Chondrocyte (in vitro differentiated cells): ENCODE measurements around the gene SPSB4. TPM values are rescaled to one million over a fixed set of nuclear protein-coding genes. Genes with fewer than 3 reads are reported as not detected.

Experiments used
- DNase-seq: peaks from one replicate; pipeline ENCODE4 v3.0.0; 2021; ENCODE audit warnings: mixed read lengths, low spot score
- H3K27ac Mint-ChIP-seq: one replicate; pipeline ENCODE4 v1.8.0; 2021; ENCODE audit warnings: mild to moderate bottlenecking, moderate library complexity, mixed read lengths; ENCODE audit not compliant: unreplicated experiment
- H3K27me3 Mint-ChIP-seq: 2 replicates; pipeline ENCODE4 v1.8.0; 2021; ENCODE audit warnings: low read depth, mixed read lengths
- H3K36me3 Mint-ChIP-seq: 2 replicates; pipeline ENCODE4 v1.8.0; 2021; ENCODE audit warnings: low read depth, mixed read lengths
- H3K4me1 Mint-ChIP-seq: 2 replicates; pipeline ENCODE4 v1.8.0; 2021; ENCODE audit warnings: low read depth, mild to moderate bottlenecking, mixed read lengths
- H3K4me3 Mint-ChIP-seq: one replicate; pipeline ENCODE4 v1.8.0; 2021; ENCODE audit warnings: mild to moderate bottlenecking, moderate library complexity, mixed read lengths; ENCODE audit not compliant: unreplicated experiment
- H3K9me3 Mint-ChIP-seq: 2 replicates; pipeline ENCODE4 v1.8.0; 2021; ENCODE audit warnings: low read depth, mixed read lengths
- total RNA-seq: library from RNA; stranded (reverse); gene quantifications from 3 replicates; pipeline ENCODE4 v1.2.1, GENCODE V29; 2021
- TF ChIP-seq, protein P1 (sequence below): fragments of 200-600 bp; sonication (generic); IDR thresholded peaks from 2 replicates; pipeline ENCODE4 v1.5.0; 2021; ENCODE audit warnings: antibody characterized with exemption, mild to moderate bottlenecking, moderate library complexity

Gene SPSB4
- total RNA-seq, 1 donor from 2014 or later: 1.9 TPM

GRCh38 chr3:141150931-141151330 lies 99.8 kb downstream of the SPSB4 start:
- Mint-ChIP-seq H3K9me3 (no peaks in the 10 kb centered on the region), H3K36me3 (no peaks in the 10 kb centered on the region), H3K27ac (no peak overlapping the region), H3K27me3 (no peaks in the 10 kb centered on the region), H3K4me1 (no peaks in the 10 kb centered on the region), H3K4me3 (no peak overlapping the region)
- TF ChIP-seq, protein P1, sequence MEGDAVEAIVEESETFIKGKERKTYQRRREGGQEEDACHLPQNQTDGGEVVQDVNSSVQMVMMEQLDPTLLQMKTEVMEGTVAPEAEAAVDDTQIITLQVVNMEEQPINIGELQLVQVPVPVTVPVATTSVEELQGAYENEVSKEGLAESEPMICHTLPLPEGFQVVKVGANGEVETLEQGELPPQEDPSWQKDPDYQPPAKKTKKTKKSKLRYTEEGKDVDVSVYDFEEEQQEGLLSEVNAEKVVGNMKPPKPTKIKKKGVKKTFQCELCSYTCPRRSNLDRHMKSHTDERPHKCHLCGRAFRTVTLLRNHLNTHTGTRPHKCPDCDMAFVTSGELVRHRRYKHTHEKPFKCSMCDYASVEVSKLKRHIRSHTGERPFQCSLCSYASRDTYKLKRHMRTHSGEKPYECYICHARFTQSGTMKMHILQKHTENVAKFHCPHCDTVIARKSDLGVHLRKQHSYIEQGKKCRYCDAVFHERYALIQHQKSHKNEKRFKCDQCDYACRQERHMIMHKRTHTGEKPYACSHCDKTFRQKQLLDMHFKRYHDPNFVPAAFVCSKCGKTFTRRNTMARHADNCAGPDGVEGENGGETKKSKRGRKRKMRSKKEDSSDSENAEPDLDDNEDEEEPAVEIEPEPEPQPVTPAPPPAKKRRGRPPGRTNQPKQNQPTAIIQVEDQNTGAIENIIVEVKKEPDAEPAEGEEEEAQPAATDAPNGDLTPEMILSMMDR: no peak
- no peak for DNase-seq

DNA sequence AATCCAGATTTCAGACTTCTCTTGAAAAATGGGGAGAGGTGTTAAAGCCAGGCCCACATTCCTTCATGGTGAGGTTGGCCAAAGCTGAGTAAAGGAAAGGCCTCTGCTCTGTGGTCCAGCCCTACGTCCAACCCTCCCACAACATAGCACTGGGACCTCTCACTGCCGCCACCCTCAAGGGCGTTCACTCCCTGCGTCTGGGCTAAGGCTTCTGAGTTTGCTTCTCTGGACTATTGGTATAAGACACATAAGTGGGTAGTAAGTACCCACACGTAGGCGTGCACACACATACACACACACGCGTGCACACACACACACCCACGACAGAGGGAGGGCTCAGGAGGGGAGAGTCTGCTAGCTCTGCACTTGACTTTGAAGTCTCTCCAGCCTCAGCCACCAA lies 100.3 kb downstream of the SPSB4 start:
- TF ChIP-seq, protein P1: no peak
- Mint-ChIP-seq H3K36me3 (no peaks in the 10 kb centered on the region), H3K9me3 (no peaks in the 10 kb centered on the region), H3K4me3 (no peak overlapping the region), H3K27ac (no peak overlapping the region), H3K4me1 (no peaks in the 10 kb centered on the region), H3K27me3 (no peaks in the 10 kb centered on the region)
- DNase-seq: no peak

DNA sequence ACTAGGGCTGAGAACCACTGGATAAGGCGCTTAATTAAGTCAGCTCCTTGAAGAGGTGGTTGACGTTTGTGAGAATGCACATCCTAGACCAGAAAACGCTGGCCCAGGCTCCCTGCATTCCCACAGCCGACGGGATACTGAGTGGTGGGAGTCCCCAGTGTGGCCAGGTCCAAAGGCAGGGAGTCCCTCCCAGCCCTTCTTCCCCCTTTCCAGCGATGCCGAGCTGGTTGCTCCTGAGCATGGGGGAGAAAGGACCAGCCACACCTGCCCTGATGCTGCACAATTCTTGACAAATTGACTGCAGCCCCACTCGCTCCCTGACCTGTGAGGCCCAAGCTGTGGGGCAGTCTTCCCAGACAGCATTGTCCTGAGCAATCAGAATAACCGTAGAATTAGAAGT lies 101.0 kb downstream of the SPSB4 start:
- no peaks in the 10 kb centered on the region for H3K4me1 Mint-ChIP-seq
- DNase-seq: no peak
- no peak overlapping the region for H3K27ac Mint-ChIP-seq
- H3K4me3 Mint-ChIP-seq: no peak overlapping the region
- TF ChIP-seq, protein P1: no peak
- no peaks in the 10 kb centered on the region for H3K9me3 Mint-ChIP-seq
- H3K27me3 Mint-ChIP-seq: no peaks in the 10 kb centered on the region
- H3K36me3 Mint-ChIP-seq: no peaks in the 10 kb centered on the region

DNA sequence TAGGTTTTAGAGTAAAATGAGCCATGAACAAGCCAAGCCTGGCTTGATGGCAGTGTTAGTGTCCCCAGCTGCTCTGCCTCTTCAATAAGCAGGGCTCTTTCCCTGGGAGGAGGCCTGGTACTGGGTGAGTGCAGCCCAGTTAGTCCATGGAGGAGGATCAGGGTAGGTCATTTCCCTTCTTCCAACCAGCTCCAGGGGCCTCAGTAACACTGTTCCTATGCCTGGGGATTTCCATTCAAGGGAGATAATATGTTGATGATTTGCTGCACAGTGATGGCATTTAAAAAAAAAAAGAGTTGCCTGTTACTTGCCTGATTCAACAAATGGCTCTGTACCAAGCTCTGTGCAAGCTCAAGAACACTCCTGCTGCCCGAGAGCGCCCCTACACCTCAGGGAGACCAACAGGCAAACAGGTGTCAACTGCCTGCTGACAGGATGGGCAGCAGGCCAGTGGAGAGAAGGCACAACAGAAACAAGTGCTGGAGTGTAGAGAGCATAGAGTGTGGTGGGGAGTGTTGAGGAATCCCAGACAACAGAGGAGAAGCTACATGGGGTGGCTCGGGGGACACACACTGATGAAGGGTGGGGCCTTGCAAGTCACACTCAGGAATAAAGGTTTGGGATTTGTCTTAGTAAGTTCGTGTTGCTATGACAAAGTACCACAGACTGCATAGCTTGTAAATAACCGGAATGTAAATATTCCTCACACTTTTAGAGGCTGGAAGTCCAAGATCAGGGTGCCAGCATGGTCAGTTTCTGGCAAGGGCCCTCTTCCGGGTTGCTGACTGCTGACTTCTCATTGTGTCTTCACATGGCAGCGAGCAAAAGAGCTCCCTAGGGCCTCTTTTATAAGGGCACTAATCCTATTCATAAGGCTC lies 101.9 kb downstream of the SPSB4 start:
- no peak for DNase-seq
- no peaks in the 10 kb centered on the region for H3K27me3 Mint-ChIP-seq
- no peak overlapping the region for H3K4me3 Mint-ChIP-seq
- no peaks in the 10 kb centered on the region for H3K9me3 Mint-ChIP-seq
- TF ChIP-seq, protein P1: no peak
- H3K27ac Mint-ChIP-seq: no peak overlapping the region
- H3K36me3 Mint-ChIP-seq: no peaks in the 10 kb centered on the region
- no peaks in the 10 kb centered on the region for H3K4me1 Mint-ChIP-seq

- TF ChIP-seq, protein P1: no peak
- no peaks in the 10 kb centered on the region for H3K36me3 Mint-ChIP-seq
- H3K4me1 Mint-ChIP-seq: no peaks in the 10 kb centered on the region
- DNase-seq: no peak
- no peak overlapping the region for H3K4me3 Mint-ChIP-seq
- H3K27ac Mint-ChIP-seq: peak overlapping the region; percentile 30
- peaks cover 2% of the 10 kb centered on the region for H3K9me3 Mint-ChIP-seq
- H3K27me3 Mint-ChIP-seq: no peaks in the 10 kb centered on the region
These were observed 102.5 kb downstream of the SPSB4 start for GRCh38 chr3:141153679-141153966.
